Testis (tissue), 5 donors: ENCODE measurements around the gene OR2A7. TPM values are rescaled to one million over a fixed set of nuclear protein-coding genes. Genes with fewer than 3 reads are reported as not detected.
"Not testable (repeated sequence)": the region's sequence is repeated elsewhere in the genome, so short reads cannot be mapped to it uniquely, and the experiment has no call there.

Experiments used
- DNase-seq: peaks from one replicate; pipeline ENCODE4 v3.0.0-alpha.2; 2019
- H3K27ac ChIP-seq, 2 donors: fragments of 200-600 bp; sonication (generic); one replicate each; pipeline ENCODE4 v1.5.1; 2019
- H3K27me3 ChIP-seq: fragments of 200-600 bp; sonication (generic); one replicate; pipeline ENCODE4 v1.5.1; 2019
- H3K36me3 ChIP-seq: fragments of 200-600 bp; sonication (generic); one replicate; pipeline ENCODE4 v1.5.1; 2017; ENCODE audit warnings: low read depth; ENCODE audit errors: missing control alignments
- H3K4me1 ChIP-seq: fragments of 200-600 bp; sonication (generic); one replicate; pipeline ENCODE4 v1.5.1; 2019
- H3K4me3 ChIP-seq, 2 donors: fragments of 200-600 bp; sonication (generic); one replicate each; pipeline ENCODE4 v1.5.1; 2017 to 2019
- H3K9me3 ChIP-seq: fragments of 200-600 bp; sonication (generic); one replicate; pipeline ENCODE4 v1.5.1; 2017
- WGBS, 2 donors: methylation state at CpG; one replicate each; pipeline ENCODE4 v1.1.5; 2018; 5-methylcytosine and 5-hydroxymethylcytosine counted together
- intact Hi-C: fragments of 100-400 bp; cut with DNase I; formaldehyde crosslinking; loops from one replicate; pipeline ENCODE4 v1.15.1; 2023; ENCODE audit warnings: low total_unique reads
- long read RNA-seq, 2 donors: transcript quantifications; one replicate each; lab custom pipeline, GENCODE V29; 2026
- polyA plus RNA-seq: library from polyadenylated mRNA; stranded (reverse); fragments of 350-450 nt; fragmentation: Illumina TruSeq; extraction: RNeasy Lipid Tissue Mini Kit (QIAGEN cat#74804); gene quantifications from one replicate; pipeline ENCODE4 v1.2.3, GENCODE V29; 2014; ENCODE audit warnings: low read depth, low replicate concordance; ENCODE audit not compliant: insufficient read depth
- total RNA-seq, 2 donors: library from RNA; depleted of rRNA; stranded (reverse); fragments of >200 nt; gene quantifications; one replicate each; pipeline ENCODE4 v1.2.3, GENCODE V29; 2016

The OR2A7 gene, protein sequence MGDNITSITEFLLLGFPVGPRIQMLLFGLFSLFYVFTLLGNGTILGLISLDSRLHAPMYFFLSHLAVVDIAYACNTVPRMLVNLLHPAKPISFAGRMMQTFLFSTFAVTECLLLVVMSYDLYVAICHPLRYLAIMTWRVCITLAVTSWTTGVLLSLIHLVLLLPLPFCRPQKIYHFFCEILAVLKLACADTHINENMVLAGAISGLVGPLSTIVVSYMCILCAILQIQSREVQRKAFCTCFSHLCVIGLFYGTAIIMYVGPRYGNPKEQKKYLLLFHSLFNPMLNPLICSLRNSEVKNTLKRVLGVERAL
- total RNA-seq (1 to 10 TPM in 1 of 2 donors, under 1 TPM in 1; 0.63 to 1.2 TPM), polyA plus RNA-seq (1.1 TPM)
- long read RNA-seq, donor 1 = 0 reads
- long read RNA-seq, donor 2 = 0 reads

DNA sequence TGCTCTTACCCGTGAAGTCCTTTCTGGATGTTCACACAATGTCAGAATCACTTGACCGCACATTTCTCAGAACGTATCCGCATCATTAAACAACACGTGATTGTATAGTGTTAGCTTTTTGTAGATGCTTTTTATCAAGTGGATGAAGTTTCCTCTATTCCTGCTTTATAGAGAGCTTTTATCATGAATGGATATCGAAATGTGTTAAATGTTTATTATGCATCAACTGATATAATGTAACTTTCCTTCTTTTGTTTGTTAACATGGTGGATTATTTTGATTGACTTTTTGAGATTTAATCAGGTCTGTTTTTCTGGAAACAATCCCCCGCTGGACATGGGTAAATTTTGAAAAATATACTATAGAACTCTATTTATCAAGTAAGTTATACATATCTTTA lies at the start of gene OR2A7:
Gene OR2A7 (minus strand): TSS at position 101 of the 400 bp plus-strand sequence. CDS start 5,164 bp downstream, outside the sequence.
- H3K4me1 ChIP-seq, H3K9me3 ChIP-seq, intact Hi-C loops, DNase-seq, H3K36me3 ChIP-seq, H3K4me3 ChIP-seq, H3K27ac ChIP-seq, H3K27me3 ChIP-seq: not testable (repeated sequence)
- 86 to 97% methylated on average over 3 to 6 of the region's 7 CpGs for WGBS, 2 donors

DNA sequence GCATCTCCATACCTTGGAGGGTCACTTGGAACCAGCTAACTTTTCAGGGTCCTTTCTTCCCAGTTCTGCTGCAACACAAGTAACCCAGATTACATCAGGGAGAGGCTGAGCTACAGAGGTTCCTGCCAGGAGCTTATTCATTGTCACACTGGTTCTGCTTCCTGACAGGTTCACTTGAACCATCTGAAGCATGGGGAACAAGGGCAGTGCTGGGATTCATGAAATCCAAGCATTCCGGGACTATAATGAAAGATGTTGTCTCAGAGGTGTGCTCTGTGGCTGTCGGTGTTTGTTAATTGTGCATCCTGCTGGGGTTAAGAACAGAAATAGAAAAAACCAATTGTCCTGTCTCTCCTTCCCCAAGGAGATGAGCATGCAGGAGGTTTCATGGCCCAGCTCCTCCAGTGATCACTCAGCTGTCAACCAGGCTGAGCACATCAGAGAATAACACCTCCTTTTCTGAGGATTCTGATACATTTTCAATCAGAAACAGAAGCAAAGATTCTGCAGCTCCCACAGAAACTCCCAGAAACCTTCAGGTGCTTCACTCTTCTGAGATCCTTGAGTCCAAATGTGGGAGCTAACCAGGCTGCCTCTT lies 47.4 kb upstream of the OR2A7 start, which contains the start of gene OR2A1:
Gene OR2A1 (plus strand): TSS at position 548 of the 598 bp plus-strand sequence. CDS start 5,706 bp downstream, outside the sequence.
- H3K36me3 ChIP-seq, H3K27ac ChIP-seq, H3K9me3 ChIP-seq, DNase-seq, H3K4me3 ChIP-seq, intact Hi-C loops, H3K27me3 ChIP-seq, H3K4me1 ChIP-seq: not testable (repeated sequence)
- 88% methylated on average over 2 of the region's 2 CpGs; no CpG with 5 or more reads in 1 of the 2 donors for WGBS, 2 donors

DNA sequence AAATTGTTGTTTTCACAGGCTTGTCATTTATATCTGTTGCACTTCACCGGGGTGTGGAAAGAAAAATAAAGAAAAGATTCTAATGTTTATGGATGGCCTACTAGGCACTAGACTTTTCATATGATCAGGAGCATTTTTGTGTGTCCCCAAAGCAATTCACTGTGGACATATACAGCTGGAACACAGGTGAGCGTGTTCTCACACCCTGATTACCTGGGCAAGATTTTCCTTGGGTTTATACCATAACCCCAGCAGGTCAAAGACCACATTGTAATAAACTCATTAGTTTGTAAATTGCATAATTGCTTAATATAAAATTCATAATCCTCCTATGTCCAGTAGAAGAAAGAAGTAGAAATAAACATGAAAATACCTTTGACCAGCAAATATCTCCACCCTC lies 46.6 kb upstream of the OR2A7 start:
- H3K9me3 ChIP-seq, DNase-seq, H3K27me3 ChIP-seq, H3K27ac ChIP-seq, H3K4me3 ChIP-seq, H3K36me3 ChIP-seq, intact Hi-C loops, H3K4me1 ChIP-seq: not testable (repeated sequence)
- 86 to 100% methylated on average over 1 of the region's 2 CpGs for WGBS, 2 donors

DNA sequence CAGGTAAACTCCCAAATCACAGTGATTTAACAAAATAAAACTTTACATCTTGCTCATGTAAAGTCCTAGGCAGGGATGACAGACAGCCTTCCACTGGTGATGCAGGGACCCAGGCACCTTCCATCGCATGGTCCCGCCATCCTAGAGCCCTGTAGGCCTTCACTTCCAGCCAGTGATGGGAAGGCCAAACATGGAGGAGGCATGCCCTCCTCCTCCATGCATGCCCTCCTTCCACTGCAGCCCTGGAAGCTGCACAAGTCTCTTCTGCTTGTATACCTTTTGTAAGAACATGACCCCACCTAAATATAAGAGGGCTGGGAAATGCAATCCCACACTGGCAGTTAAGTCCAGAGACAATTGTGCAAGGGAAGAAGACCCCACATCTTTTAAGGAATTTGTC lies 45.1 kb upstream of the OR2A7 start:
- H3K27ac ChIP-seq, H3K4me1 ChIP-seq, intact Hi-C loops, H3K4me3 ChIP-seq, DNase-seq, H3K9me3 ChIP-seq, H3K27me3 ChIP-seq, H3K36me3 ChIP-seq: not testable (repeated sequence)
- WGBS, 2 donors = no CpG with 5 or more reads among the region's 2 CpGs

DNA sequence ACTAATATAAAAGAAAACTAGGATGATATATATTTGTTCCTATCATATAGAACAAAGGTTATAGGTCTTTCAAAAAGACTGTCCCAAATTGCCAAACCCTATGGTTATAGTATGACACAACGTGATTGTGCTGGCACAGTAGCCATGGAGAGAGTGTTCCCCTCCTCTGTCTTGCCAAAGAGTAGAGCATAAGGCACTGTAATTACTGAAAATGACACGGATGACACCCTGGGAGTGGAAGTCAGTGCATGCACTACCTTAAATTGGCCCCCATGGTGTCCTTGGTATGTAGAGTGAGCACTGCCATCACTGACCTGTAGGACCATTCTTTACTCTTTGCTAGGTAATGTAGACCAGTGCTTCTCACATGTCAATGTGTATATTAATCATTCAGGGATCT lies 40.6 kb upstream of the OR2A7 start:
- no CpG with 5 or more reads among the region's 2 CpGs for WGBS, 2 donors
- H3K9me3 ChIP-seq, H3K36me3 ChIP-seq, intact Hi-C loops, DNase-seq, H3K4me1 ChIP-seq, H3K27me3 ChIP-seq, H3K27ac ChIP-seq, H3K4me3 ChIP-seq: not testable (repeated sequence)

DNA sequence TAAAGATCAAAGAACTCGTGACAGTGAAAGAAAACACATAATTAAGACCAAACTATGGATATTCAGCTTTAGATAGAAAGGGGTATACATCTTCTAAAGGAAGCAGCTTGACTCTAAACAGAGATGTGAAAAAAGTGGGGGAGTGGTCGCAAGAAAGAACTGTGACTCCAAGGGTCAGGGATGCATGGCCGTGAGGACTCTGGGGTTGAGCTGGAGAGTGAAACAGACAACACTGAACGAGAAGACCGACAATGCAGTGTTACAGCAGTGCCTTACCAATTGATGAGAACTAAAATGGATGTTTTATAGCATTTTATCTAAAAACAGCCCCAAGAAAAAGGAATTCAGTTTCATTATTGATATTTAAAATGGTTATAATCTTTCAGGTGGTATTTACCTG lies 39.0 kb upstream of the OR2A7 start:
- H3K36me3 ChIP-seq, H3K9me3 ChIP-seq, DNase-seq, H3K4me1 ChIP-seq, H3K27ac ChIP-seq, H3K4me3 ChIP-seq, H3K27me3 ChIP-seq, intact Hi-C loops: not testable (repeated sequence)
- WGBS, 2 donors = no CpG with 5 or more reads among the region's 5 CpGs

DNA sequence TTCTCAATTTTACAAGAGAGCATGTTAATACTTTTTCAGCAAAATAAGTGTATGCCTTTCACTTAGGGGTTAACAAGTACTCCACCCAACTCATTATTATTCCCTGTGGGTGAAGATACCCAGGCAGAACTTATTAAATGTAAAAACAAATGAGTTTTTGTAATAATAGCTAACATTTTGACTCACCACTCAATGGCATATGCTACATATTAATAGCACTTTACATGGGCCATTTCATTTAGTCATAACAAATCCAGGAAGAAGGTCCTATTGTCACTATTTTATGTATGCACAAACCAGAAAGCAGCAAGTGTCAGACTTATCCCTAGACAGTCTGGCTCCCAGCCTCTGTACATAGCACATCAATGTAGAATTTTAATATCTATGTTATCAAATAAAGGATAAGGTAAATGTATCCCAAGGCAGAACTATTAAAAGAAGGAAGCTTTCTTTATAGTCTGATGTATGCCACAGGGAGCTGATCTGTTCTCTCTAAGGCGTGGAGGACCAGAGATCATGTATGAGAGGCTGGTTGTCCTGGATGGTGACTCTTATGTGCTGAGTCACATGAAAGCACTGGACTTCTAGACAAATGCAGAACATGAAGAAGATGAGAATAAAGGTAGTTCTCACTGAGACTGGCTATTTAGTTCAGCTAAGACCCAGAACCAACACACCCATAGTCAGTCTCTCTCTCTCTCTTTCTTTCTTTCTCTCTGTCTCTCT lies 38.1 kb upstream of the OR2A7 start:
- H3K27me3 ChIP-seq, DNase-seq, intact Hi-C loops, H3K36me3 ChIP-seq, H3K9me3 ChIP-seq, H3K4me3 ChIP-seq, H3K4me1 ChIP-seq, H3K27ac ChIP-seq: not testable (repeated sequence)
- WGBS, 2 donors = no CpG with 5 or more reads among the region's 1 CpG

DNA sequence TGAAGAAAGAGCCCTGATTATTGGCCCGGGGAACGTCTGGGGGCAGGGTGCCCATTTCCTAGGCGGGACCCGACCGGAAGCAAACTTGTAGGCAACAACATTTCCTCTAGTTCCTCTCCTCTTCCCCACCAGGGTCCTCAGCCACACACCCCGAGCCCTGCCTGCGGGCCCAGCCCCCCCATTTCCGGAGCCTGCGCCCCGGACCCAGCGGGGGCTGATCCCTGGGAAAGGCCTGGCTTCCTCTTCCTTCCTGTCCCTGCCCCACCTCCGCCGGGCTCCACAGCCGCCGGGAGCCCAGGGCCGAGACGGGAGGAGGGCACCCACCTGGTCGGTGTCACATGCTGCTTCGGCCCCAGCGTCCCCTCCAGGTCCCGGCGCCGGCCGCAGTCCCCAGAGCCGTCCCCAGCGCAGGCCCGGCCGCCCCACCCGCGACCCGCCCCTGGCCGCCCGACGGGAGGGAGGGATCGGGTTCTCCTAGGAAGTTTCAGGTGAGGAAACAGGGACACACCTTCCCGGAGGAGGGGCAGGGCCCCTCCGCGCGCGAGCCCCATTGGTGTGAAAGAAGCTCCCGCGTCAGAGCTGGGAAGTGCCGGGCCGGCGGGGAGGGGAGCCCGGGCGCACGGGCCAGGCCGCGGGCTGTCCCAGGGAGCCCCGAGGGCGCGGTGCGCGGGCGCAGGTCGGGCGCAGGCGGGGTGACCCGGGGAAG lies 29.4 kb upstream of the OR2A7 start:
- H3K36me3 ChIP-seq, H3K27me3 ChIP-seq, intact Hi-C loops, H3K9me3 ChIP-seq, H3K4me1 ChIP-seq, DNase-seq, H3K4me3 ChIP-seq, H3K27ac ChIP-seq: not testable (repeated sequence)
- WGBS, 2 donors = no CpG with 5 or more reads among the region's 60 CpGs

DNA sequence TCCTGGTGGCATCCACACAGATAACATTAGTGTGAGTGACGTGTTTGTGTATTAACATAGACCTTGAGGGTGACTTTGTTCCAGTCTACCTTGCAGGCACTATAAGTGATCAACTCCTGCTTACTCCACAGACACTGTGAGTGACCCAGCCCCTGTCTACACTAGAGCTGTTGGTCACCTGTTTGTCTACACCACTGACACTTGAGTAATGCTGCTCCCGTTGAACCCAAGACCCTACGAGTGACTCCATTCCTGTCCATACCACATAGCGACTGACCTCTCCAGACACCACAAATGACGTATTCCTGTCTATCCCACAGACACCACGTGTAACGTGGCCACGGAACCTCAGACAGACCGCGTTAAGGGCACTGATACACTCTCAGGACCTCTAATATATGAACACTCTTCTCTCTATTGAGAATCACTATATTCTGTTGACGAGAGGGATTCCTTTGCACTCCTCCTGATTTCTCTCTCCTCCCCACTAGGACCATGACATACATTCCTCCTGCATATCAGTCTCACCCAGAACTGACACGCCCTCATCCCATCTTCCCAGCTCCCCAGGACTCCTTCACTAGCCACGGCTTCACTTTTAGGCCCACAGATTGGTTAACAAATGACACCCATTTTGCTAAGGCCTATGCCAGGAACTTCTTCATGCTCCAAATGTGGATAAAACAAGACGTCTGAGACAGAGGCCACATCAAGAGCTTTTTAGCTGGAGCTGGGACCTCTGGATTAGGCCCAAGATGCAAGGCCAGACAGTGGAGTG lies 28.0 kb upstream of the OR2A7 start:
- intact Hi-C loops, H3K27me3 ChIP-seq, DNase-seq, H3K4me1 ChIP-seq, H3K27ac ChIP-seq, H3K4me3 ChIP-seq, H3K9me3 ChIP-seq, H3K36me3 ChIP-seq: not testable (repeated sequence)
- 76 to 82% methylated on average over 3 to 4 of the region's 14 CpGs for WGBS, 2 donors

DNA sequence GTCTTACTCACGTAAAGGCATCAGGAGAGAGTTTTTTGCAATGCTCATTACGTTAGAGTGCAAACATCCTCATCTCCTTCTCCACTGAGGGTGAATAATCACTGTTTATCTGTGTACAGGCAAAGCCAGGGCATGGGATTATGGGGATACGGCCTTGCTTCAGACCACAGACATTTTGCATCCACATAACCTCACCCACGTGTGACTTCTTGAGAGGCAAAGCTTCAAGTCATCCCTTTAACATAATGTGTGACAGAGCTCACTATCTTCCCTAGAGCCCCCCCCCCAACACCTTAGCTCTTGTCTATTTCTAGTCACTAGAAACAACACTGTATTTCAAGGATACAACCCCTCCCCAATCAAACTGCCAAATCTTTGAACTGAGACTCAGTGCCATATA lies 27.0 kb upstream of the OR2A7 start:
- WGBS, 2 donors = 71 to 74% methylated on average over 2 of the region's 4 CpGs
- H3K4me1 ChIP-seq, H3K36me3 ChIP-seq, H3K27ac ChIP-seq, H3K27me3 ChIP-seq, DNase-seq, intact Hi-C loops, H3K4me3 ChIP-seq, H3K9me3 ChIP-seq: not testable (repeated sequence)
